Measurements from ENCODE around the gene ASPSCR1. TPM values are rescaled to one million over a fixed set of nuclear protein-coding genes. Genes with fewer than 3 reads are reported as not detected.
A peak's percentile ranks its signal among the peaks of the same experiment; 100 is the strongest.

The ASPSCR1 gene
- total and polyA plus RNA-seq, 2 of the 13 experiments (the other 11 are each of a cell fraction or from before 2014, with no cell fraction given): 274 to 314 TPM

GRCh38 chr17:81999976-82000802 lies 22.8 kb downstream of the ASPSCR1 start (continued):
- TF ChIP-seq HNF1A (IDR thresholded peaks at IDR 0.05; ENCODE audit: low read depth) (0 out of 2 replicates have a peak, but pooled peaks have one; percentile 6), HNF1A (CRISPR knock-in tag; IDR thresholded peaks at IDR 0.05; ENCODE audit: borderline replicate concordance) (0 out of 2 replicates have a peak, but pooled peaks have one; percentile 46), REPIN1 (CRISPR knock-in tag; IDR thresholded peaks at IDR 0.05; ENCODE audit: borderline replicate concordance, low read depth) (no peak), HCFC1 (IDR thresholded peaks at IDR 0.05; ENCODE audit: low read depth, low read length) (no peak), NFYB (CRISPR knock-in tag; IDR thresholded peaks at IDR 0.05) (no peak; the same call in 1 of the 2 replicates), ZNF781 (CRISPR knock-in tag; IDR thresholded peaks at IDR 0.05; ENCODE audit: borderline replicate concordance, not compliant biosample characterization) (no peak), JUNB (CRISPR knock-in tag; IDR thresholded peaks at IDR 0.05; ENCODE audit: borderline replicate concordance) (0 out of 2 replicates have a peak, but pooled peaks have one; percentile 30), HNRNPH1 (optimal IDR thresholded peaks at IDR 0.05; ENCODE audit: low read depth, low read length) (no peak), CCDC6 (CRISPR knock-in tag; IDR thresholded peaks at IDR 0.05) (peak; percentile 65), IKZF4 (CRISPR knock-in tag; IDR thresholded peaks at IDR 0.05; ENCODE audit: borderline replicate concordance, low read depth, not compliant biosample characterization) (no peak), THAP9 (CRISPR knock-in tag; IDR thresholded peaks at IDR 0.05; ENCODE audit: borderline replicate concordance) (0 out of 2 replicates have a peak, but pooled peaks have one; percentile 3), PRDM10 (CRISPR knock-in tag; IDR thresholded peaks at IDR 0.05; ENCODE audit: low read depth) (0 out of 2 replicates have a peak, but pooled peaks have one; percentile 4)
